ENCODE measurements around the gene PICK1.

The PICK1 gene

DNA sequence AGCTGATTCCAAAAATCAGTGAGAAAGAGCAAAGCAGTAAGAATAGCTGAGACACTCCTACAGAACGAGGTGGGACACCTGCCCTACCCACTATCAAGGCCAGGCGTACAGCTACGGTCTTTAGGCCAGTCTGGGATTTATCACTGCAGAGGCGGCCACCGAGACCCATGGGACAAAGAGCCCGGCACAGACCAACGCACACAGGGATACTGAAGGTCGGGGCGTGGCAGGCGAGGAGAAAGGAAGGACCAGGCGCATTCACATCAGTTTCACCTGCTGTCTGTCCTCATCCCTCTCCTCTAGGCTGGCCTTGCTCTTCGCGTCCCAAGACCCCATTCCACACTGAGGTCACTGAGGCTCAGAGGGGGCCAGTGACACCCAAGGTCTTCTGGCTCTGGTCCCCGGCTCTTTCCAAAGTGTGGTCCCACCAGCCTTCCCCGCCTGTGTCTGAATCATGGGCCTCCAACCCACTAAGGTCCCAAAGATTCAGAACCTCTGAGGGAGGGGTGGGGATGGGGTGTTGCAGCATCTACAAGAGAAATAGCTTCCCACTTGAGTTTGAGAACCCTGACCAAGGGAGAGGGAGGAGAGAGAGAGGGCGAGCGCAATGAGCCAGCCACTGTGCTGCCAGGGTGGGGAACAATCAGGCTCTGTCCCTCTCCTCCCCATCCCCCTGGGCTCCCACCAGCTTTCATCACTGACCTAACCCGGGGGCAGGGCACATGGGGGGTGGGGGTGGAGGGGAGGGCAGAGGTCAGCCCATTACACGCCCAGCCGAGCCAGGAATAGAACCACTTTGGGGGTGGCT is 7.2 kb upstream of the PICK1 start:
- ChIA-PET CTCF (interaction anchor here (0.8 to 1.0 kb wide), 3 partner anchors 49 to 302 kb away, joined by 3 to 4 read pairs (median 3); no protein-coding TSS in a partner anchor), POLR2A (no interaction called here)
- DNase-seq (ENCODE audit: extremely low spot score) = no peak
- TF ChIP-seq, protein P1, sequence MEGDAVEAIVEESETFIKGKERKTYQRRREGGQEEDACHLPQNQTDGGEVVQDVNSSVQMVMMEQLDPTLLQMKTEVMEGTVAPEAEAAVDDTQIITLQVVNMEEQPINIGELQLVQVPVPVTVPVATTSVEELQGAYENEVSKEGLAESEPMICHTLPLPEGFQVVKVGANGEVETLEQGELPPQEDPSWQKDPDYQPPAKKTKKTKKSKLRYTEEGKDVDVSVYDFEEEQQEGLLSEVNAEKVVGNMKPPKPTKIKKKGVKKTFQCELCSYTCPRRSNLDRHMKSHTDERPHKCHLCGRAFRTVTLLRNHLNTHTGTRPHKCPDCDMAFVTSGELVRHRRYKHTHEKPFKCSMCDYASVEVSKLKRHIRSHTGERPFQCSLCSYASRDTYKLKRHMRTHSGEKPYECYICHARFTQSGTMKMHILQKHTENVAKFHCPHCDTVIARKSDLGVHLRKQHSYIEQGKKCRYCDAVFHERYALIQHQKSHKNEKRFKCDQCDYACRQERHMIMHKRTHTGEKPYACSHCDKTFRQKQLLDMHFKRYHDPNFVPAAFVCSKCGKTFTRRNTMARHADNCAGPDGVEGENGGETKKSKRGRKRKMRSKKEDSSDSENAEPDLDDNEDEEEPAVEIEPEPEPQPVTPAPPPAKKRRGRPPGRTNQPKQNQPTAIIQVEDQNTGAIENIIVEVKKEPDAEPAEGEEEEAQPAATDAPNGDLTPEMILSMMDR (IDR thresholded peaks at IDR 0.05; ENCODE audit: control extremely low read depth, extremely low read depth, low read depth, missing control alignments) = no peak

DNA sequence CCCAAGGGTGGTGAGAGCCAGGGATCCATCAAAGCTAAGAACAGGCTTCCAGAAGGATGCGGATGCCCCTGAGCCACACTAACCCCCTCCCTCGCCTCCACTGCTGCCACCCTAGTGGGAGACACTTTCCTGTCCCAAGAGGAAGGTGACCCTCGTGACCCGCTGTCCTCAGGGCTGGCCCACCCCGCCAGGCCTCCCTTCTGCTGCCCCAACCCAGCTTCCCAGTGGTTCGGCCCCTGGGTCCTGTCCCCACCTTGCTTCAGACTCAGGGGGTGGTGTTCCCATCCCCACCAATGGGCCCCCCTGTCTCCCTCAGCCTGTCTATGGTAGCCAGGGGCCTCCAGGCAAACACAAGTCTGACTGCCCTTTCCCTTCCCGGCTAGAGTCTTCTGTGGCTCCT is 6.5 kb upstream of the PICK1 start:
- POLR2A ChIA-PET = no interaction called here
- no peak for DNase-seq (ENCODE audit: extremely low spot score)
- CTCF ChIA-PET = interaction anchor here (0.8 to 1.0 kb wide), 2 partner anchors 48 to 302 kb away, joined by 3 read pairs; no protein-coding TSS in a partner anchor
- TF ChIP-seq, protein P1 (IDR thresholded peaks at IDR 0.05; ENCODE audit: control extremely low read depth, extremely low read depth, low read depth, missing control alignments) = no peak

DNA sequence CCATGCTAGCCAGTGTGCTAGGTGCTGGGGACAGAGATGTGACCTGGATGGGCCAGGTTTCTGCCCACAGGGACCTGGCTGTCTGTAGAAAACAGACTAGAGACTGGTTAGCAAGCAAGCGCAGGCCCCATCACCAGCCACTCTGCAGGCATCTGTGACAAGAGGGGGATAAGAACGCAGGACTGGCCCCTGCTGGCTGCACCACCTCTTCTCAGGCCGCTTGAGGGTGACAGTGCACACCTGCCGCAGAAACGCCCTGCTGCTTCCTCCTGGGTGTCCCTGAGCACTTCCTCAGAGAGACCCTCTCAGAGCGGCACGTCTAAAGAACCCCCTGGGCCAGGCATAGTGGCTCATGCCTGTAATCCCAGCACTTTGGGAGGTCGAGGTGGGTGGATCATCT is 5.9 kb upstream of the PICK1 start:
- DNase-seq (ENCODE audit: extremely low spot score) = no peak
- CTCF ChIA-PET = interaction anchor here (1.2 to 3.6 kb wide), 16 partner anchors 11 to 521 kb away, joined by 4 to 44 read pairs (median 7); partner anchors contain the start of genes C22orf23, DMC1, PLA2G6 and POLR2F
- TF ChIP-seq, protein P1 (IDR thresholded peaks at IDR 0.05; ENCODE audit: control extremely low read depth, extremely low read depth, low read depth, missing control alignments) = no peak
- POLR2A ChIA-PET = no interaction called here

DNA sequence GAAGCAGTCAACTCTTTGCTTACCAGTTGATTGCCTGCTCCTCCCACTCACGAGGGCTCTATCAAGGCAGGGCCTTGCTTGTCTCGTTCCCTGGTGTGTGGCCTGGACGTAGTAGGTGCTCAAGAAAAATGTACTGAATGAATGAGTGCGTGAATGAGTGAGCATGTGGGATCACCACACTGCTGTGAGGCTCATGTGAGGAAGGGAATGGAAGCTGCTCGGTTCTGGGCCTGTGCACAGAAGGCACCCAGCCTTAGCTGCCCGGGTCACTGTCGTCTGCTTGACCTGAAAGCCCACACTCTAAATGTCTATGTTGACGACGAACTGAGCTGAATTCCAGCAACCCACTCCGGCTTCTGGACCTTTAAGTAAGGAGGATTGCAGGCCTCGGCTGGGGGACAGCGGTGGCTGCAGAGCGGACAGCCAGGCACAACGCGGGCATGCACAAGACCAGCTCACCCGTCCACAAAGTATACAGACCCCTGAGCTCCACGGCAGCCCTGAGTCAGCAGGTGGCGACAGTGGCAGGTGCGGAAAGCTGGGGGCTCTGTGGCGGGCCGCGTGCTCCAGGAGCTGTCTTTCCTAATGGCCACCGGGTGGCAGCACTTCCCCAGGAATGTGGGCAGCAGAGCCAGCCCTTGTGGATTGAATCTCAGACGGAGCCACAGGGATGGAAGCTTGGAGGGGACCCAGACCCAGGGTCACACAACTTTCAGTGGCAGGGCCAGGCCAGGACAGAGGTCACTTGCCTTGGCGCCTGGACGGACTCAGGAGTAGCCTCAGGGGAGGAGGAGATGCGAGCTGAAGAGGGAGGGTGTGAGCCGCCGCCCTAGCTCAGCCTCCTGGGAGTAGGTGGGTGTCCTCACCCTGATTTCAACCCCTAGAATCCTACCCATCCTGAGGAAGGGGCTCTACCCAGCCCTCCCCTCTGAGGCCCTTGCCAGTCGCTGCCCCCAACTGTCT is 5.0 kb upstream of the PICK1 start:
- DNase-seq (ENCODE audit: extremely low spot score) = peak; percentile 91
- CTCF ChIA-PET = interaction anchor here (0.6 to 3.6 kb wide), 75 partner anchors 9 to 1973 kb away, joined by 3 to 44 read pairs (median 4); partner anchors contain the start of genes C22orf23, DMC1, PLA2G6 and POLR2F

DNA sequence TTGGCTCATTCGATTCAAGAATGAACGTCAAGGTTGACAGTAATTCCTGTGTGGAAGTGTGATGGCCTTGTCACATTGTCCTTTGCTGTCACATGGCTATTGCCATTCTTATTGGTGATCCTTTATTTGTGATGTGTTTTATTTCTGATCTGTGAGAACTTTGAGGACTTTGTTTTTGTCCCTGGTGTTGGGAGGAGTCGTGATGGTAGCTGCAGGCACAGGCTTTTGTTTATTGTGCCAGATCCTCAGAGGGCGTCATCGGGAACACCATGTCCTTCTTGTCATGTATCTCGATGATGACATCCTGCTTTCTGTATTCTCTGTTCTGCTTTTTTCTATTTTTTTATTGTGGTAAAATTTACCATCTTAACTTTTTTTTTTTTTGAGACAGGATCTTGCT is 5.6 kb downstream of the PICK1 start:
- CTCF ChIA-PET = interaction anchor here (2.2 kb wide), 1 partner anchor 11 kb away, joined by 9 read pairs; no protein-coding TSS in a partner anchor
- POLR2A ChIA-PET = interaction anchor here (0.5 kb wide), 1 partner anchor 292 kb away, joined by 3 read pairs; no protein-coding TSS in a partner anchor
- TF ChIP-seq, protein P1 (IDR thresholded peaks at IDR 0.05; ENCODE audit: control extremely low read depth, extremely low read depth, low read depth, missing control alignments) = no peak
- DNase-seq (ENCODE audit: extremely low spot score) = no peak

More for the DNA sequence above, 5.0 kb upstream of the PICK1 start:
- POLR2A ChIA-PET = interaction anchor here (0.5 kb wide), 1 partner anchor 9 kb away, joined by 3 read pairs; no protein-coding TSS in a partner anchor
- TF ChIP-seq, protein P1 (IDR thresholded peaks at IDR 0.05; ENCODE audit: control extremely low read depth, extremely low read depth, low read depth, missing control alignments) = peak; percentile 94

DNA sequence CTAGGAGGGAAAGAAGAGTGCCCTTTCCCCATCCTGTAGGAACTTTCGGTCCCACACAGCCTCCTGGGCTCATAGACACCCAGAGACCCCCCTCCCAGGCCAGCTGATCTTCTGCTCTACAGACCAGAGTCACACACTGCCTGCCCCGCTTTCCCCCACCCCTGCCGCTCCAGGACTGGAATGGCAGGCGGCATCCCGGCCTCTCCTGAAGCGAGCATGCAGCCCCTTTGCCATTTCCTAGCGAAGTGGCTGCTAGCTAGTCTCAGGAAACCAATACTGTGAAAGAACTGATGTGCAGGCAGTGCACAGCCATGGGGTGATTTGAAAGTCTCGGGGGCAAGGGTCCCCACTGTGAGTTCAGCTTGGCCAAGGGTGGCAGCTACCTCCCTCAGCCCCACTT is 8.3 kb downstream of the PICK1 start:
- POLR2A ChIA-PET = no interaction called here
- TF ChIP-seq, protein P1 (IDR thresholded peaks at IDR 0.05; ENCODE audit: control extremely low read depth, extremely low read depth, low read depth, missing control alignments) = no peak
- no peak for DNase-seq (ENCODE audit: extremely low spot score)
- CTCF ChIA-PET = interaction anchor here (0.7 to 5.2 kb wide), 4 partner anchors 12 to 506 kb away, joined by 3 to 36 read pairs (median 3); no protein-coding TSS in a partner anchor
